Adrenal gland (tissue), 12 donors: ENCODE measurements around the gene LRRN2. TPM values are rescaled to one million over a fixed set of nuclear protein-coding genes. Genes with fewer than 3 reads are reported as not detected.

Experiments used
- DNase-seq, 7 donors: peaks; one replicate each; pipeline ENCODE4 v3.0.0-alpha.2; 2019 to 2020
- H3K27ac ChIP-seq, 5 donors: fragments of 200-600 bp; sonication (generic) in 4 of 5; 1 replicate in 3 of 5; 2 replicates in 2 of 5; pipeline versions ENCODE4 v1.5.1 to v1.8.0; 2016 to 2020; ENCODE audit warnings: mild to moderate bottlenecking in 1 of 5
- H3K27me3 ChIP-seq: fragments of 200-600 bp; 2 replicates; pipeline ENCODE4 v1.8.0; 2021
- H3K36me3 ChIP-seq, 2 donors: fragments of 200-600 bp; replicated peaks in 1 of 2; 1 replicate in 1 of 2; 2 replicates in 1 of 2; pipeline versions ENCODE4 v1.5.1 to v1.8.0; 2018 to 2022
- H3K4me1 ChIP-seq, 2 donors: fragments of 200-600 bp; replicated peaks in 1 of 2; 1 replicate in 1 of 2; 2 replicates in 1 of 2; pipeline versions ENCODE4 v1.5.1 to v1.8.0; 2018 to 2021
- H3K4me3 ChIP-seq, 4 donors: fragments of 200-600 bp; sonication (generic) in 3 of 4; one replicate each; pipeline ENCODE4 v1.5.1; 2016 to 2018
- H3K9me3 ChIP-seq, 3 donors: fragments of 200-600 bp; sonication (generic) in 1 of 3; replicated peaks in 1 of 3; 1 replicate in 2 of 3; 2 replicates in 1 of 3; pipeline versions ENCODE4 v1.5.1 to v1.8.0; 2016 to 2021
- POLR2A ChIP-seq, 2 donors: fragments of 450-650 bp; IDR thresholded peaks; one replicate each; pipeline ENCODE4 v1.6.1; 2017; ENCODE audit warnings: antibody characterized with exemption in 2 of 2, mild to moderate bottlenecking in 2 of 2, moderate library complexity in 1 of 2
- WGBS, 4 donors: extraction: QIAGEN DNeasy Blood & Tissue Kit in 2 of 4; methylation state at CpG; one replicate each; pipeline versions ENCODE4 v1.1.5 to v1.1.7; 2013 to 2017; 5-methylcytosine and 5-hydroxymethylcytosine counted together
- intact Hi-C, 2 donors: fragments of 100-400 bp; cut with DNase I; formaldehyde crosslinking; loops; one replicate each; pipeline versions ENCODE4 v1.14.1 to v1.15.0; 2022 to 2023
- polyA plus RNA-seq, 3 donors: library from polyadenylated mRNA; stranded (reverse); fragments of 200-250 nt in 2 of 3; fragments of 350-450 nt in 1 of 3; fragmentation: Illumina TruSeq in 1 of 3; extraction: RNeasy Lipid Tissue Mini Kit (QIAGEN cat#74804) in 1 of 3; gene quantifications; one replicate each; pipeline ENCODE4 v1.2.3, GENCODE V29; 2013 to 2014
- total RNA-seq, 9 donors: library from RNA; depleted of rRNA in 4 of 9; stranded (reverse); fragments of >200 nt in 4 of 9; fragments of 120-200 nt in 1 of 9; fragmentation: NEBNext Ultra II Directional in 1 of 9; extraction: Animal tissue kit (Norgen Biotek cat#: 25700) in 1 of 9; gene quantifications; one replicate each; pipeline versions ENCODE4 v1.1.0 to v1.2.4, GENCODE V29; 2013 to 2023
- TF ChIP-seq, protein P1 (sequence below), 6 experiments: fragments of 450-650 bp in 4 of 6; fragments of 200-600 bp in 2 of 6; sonication (generic) in 1 of 6; IDR thresholded peaks; 1 replicate in 5 of 6; 2 replicates in 1 of 6; pipeline versions ENCODE4 v1.5.1 to v1.8.0; 2016 to 2021; ENCODE audit warnings: antibody characterized with exemption in 6 of 6, mild to moderate bottlenecking in 2 of 6, moderate library complexity in 1 of 6
- donor health status: healthy with polysubstance abuse.
- donor health status: Bipolar disorder and iron deficiency.
- donor health status: DM: yes; HTN: yes; CAD: no.
- donor health status: DM: no; HTN: no; CAD: no.
- donor health status: DM: no; HTN: no; CAD: no.
- donor health status: DM: yes; HTN: yes; CAD: no.

Gene LRRN2
- total and polyA plus RNA-seq, 12 donors = 1.1 to 8.7 (median 3.2) TPM

DNA sequence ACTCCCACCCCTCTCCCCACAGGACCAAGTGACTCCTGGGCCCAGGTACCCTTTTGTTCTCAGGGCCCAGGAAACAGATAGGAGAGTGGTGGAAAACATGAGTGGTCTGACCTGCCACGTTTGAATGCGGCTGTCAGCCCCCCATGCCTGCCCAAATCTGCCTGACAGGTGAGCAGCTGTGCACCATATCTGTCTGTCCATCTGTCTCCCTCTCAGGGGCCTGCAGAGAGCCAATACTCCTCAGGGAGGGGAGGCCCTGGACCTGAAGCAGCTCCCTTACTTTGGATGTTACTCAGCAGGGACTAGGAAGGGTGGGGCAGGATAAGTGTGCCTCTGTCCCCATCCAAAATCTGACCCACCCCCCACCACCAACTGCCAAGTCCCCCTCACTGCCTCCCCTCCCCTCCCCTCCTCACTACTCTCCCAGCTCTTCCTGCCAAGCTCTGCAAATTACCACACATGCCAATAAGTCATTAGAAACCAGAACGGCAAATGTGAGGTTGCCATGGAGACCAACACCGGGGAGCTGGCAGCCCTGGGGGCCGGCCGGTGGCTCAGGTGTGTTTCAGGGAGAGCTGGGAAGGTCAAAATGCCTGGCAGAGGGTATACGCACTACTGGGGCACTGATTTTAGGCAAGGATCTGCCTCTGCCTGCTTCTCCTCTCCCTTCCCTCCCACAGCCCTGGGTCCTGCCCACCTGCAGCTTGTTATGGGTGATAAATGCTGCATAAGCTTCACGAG lies 11.5 kb downstream of the LRRN2 start:
- no peak for TF ChIP-seq POLR2A (IDR thresholded peaks at IDR 0.05)
- TF ChIP-seq, protein P1, sequence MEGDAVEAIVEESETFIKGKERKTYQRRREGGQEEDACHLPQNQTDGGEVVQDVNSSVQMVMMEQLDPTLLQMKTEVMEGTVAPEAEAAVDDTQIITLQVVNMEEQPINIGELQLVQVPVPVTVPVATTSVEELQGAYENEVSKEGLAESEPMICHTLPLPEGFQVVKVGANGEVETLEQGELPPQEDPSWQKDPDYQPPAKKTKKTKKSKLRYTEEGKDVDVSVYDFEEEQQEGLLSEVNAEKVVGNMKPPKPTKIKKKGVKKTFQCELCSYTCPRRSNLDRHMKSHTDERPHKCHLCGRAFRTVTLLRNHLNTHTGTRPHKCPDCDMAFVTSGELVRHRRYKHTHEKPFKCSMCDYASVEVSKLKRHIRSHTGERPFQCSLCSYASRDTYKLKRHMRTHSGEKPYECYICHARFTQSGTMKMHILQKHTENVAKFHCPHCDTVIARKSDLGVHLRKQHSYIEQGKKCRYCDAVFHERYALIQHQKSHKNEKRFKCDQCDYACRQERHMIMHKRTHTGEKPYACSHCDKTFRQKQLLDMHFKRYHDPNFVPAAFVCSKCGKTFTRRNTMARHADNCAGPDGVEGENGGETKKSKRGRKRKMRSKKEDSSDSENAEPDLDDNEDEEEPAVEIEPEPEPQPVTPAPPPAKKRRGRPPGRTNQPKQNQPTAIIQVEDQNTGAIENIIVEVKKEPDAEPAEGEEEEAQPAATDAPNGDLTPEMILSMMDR (IDR thresholded peaks at IDR 0.05) = no peak
- DNase-seq = peak in 1 of 7 donors; percentile 68
- Histone ChIP-seq H3K27ac (no peak overlapping the region), H3K36me3 (no peaks in the 10 kb centered on the region), H3K4me3 (no peak overlapping the region), H3K9me3 (no peaks in the 10 kb centered on the region), H3K4me1 (no peaks in the 10 kb centered on the region), H3K27me3 (no peaks in the 10 kb centered on the region)
- intact Hi-C loops = no loop called here
- 48 to 57% (median 56%) methylated on average over 7 to 8 of the region's 8 CpGs for WGBS, 4 donors

DNA sequence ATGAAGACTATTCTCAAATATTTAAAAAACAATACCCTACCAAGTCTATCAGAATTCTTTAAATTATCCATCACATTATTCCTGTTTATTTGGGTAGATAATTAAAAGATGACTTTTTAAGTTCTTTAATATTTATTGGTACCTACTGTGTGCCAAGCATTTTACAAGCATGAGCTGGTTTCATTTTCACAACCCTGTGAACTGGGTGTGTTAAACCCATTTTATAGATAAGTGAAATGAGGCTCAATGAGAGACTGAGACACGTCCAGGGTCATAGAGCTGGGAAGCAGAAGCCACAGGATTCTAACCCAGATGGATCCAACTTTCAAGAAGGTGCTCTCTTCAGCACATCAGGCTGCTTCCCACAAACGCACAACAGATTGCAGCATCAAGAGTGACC lies 12.3 kb downstream of the LRRN2 start:
- TF ChIP-seq, protein P1 (IDR thresholded peaks at IDR 0.05) = no peak
- TF ChIP-seq POLR2A (IDR thresholded peaks at IDR 0.05) = no peak
- DNase-seq = no peak
- no peaks in the 10 kb centered on the region for H3K9me3 ChIP-seq
- 65 to 83% (median 79%) methylated on average over 2 of the region's 2 CpGs for WGBS, 4 donors
- intact Hi-C loops = no loop called here
- no peaks in the 10 kb centered on the region for H3K36me3 ChIP-seq
- H3K27ac ChIP-seq = no peak overlapping the region
- no peaks in the 10 kb centered on the region for H3K27me3 ChIP-seq
- no peak overlapping the region for H3K4me3 ChIP-seq
- no peaks in the 10 kb centered on the region for H3K4me1 ChIP-seq

DNA sequence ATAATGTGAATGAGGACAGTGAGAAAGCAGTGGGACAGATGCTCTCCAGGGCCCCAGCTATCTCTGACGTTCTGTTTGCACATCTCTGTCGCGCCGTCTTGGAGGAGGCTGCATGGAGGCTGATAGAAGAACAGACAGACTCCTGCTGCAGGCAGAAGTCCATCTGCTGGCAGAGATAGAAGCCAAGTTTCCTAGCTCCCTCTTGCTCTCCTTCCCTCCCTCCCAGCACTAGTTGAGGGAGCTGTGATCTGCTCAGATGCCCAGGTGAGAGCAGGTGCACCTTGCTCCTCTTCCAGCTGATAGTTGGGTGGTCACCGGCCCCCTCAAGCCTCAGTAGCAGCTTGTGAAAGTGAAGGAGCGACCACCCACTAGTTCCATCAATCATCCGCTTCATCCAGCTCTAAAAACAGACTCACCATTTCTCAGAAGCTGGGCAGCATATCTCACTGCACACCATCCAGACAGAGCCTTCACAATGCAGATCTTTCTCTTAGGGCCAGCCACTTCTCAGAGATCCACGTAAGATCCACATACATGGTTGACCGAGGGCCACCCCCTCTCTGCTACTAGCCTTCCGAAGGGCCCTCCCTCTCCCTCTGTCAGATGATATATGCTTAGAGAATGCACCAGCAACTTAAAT lies 12.9 kb downstream of the LRRN2 start:
- intact Hi-C loops = no loop called here
- 64 to 74% (median 70%) methylated on average over 10 of the region's 10 CpGs for WGBS, 4 donors

DNA sequence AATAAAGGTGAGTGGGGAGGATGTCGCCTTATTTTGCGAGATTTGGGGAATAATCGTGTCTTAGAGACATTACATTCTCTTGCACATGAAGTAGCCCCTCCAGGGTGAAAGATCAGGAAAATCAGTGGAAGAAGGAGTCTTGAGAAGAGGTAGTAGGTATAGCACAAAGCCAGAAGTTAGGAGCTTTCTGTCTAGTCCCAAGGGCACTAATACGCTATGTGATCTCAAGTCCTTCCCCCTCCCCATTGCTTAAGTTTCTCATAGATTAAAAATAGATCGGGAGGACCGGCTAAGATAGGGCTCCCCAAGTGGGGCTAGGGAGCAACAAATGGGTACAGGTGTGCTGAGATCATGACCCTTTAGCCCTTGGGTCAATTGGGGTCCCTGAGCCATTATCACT lies 13.5 kb downstream of the LRRN2 start:
- H3K4me3 ChIP-seq = no peak overlapping the region
- TF ChIP-seq, protein P1 (IDR thresholded peaks at IDR 0.05) = no peak
- no peak for TF ChIP-seq POLR2A (IDR thresholded peaks at IDR 0.05)
- WGBS, 4 donors = 77 to 85% (median 84%) methylated on average over 6 of the region's 6 CpGs
- no peaks in the 10 kb centered on the region for H3K27me3 ChIP-seq
- no peak overlapping the region for H3K27ac ChIP-seq
- H3K9me3 ChIP-seq = no peaks in the 10 kb centered on the region
- no peaks in the 10 kb centered on the region for H3K36me3 ChIP-seq
- H3K4me1 ChIP-seq = no peaks in the 10 kb centered on the region
- intact Hi-C loops = no loop called here
- DNase-seq = no peak

More for the DNA sequence above, 12.9 kb downstream of the LRRN2 start:
- Histone ChIP-seq H3K4me1 (no peaks in the 10 kb centered on the region), H3K27me3 (no peaks in the 10 kb centered on the region), H3K4me3 (no peak overlapping the region), H3K27ac (no peak overlapping the region), H3K36me3 (no peaks in the 10 kb centered on the region), H3K9me3 (no peaks in the 10 kb centered on the region)
- no peak for DNase-seq
- TF ChIP-seq POLR2A (IDR thresholded peaks at IDR 0.05) = no peak
- TF ChIP-seq, protein P1 (IDR thresholded peaks at IDR 0.05) = no peak
